NCI-H748 (cell line): ENCODE data around the gene HAGH.
A peak's percentile ranks its signal among the peaks of the same experiment; 100 is the strongest.

Experiments used
- DNase-seq: peaks from one replicate; lab custom pipeline; 2025; ENCODE audit not compliant: unreplicated experiment; lab: John Stamatoyannopoulos, UW

Gene HAGH

GRCh38 chr16:1787322-1788094, 39.1 kb downstream of the HAGH start:
- DNase-seq, result no peak

GRCh38 chr16:1787056-1787321, 39.6 kb downstream of the HAGH start:
- DNase-seq, result no peak

GRCh38 chr16:1786242-1787055, 40.2 kb downstream of the HAGH start:
- no peak for DNase-seq

GRCh38 chr16:1785846-1786170, 40.8 kb downstream of the HAGH start:
- DNase-seq, result no peak

- no peak for DNase-seq
Measured at GRCh38 chr16:1784977-1785845, 41.4 kb downstream of the HAGH start.

- peak; percentile 99 for DNase-seq
Measured at GRCh38 chr16:1782408-1783264, 44.0 kb downstream of the HAGH start, which contains the start of the genes NUBP2 and SPSB3. Gene NUBP2 (plus strand): TSS chr16:1782960. CDS start chr16:1783021, 61 bp downstream. Gene SPSB3 (minus strand): TSS chr16:1782571. CDS start chr16:1781483, 1,088 bp downstream.

- peak; percentile 43 for DNase-seq
Measured at GRCh38 chr16:1781758-1782407, 44.7 kb downstream of the HAGH start.

- no peak for DNase-seq
Measured at GRCh38 chr16:1781254-1781653, 45.4 kb downstream of the HAGH start.

- DNase-seq, result no peak
Measured at GRCh38 chr16:1780677-1781072, 46.0 kb downstream of the HAGH start.

GRCh38 chr16:1779741-1780676, 46.6 kb downstream of the HAGH start:
- no peak for DNase-seq

GRCh38 chr16:1779234-1779701, 47.4 kb downstream of the HAGH start:
- DNase-seq, result no peak

GRCh38 chr16:1778200-1779179, 48.1 kb downstream of the HAGH start:
- no peak for DNase-seq

- DNase-seq, result no peak
Measured at GRCh38 chr16:1777375-1778199, 49.0 kb downstream of the HAGH start.

GRCh38 chr16:1776991-1777374, 49.6 kb downstream of the HAGH start:
- no peak for DNase-seq

- DNase-seq, result no peak
Measured at GRCh38 chr16:1776672-1776955, 50.0 kb downstream of the HAGH start.

GRCh38 chr16:1775846-1776671, 50.6 kb downstream of the HAGH start:
- DNase-seq, result no peak
